K562 (cell line): ENCODE data around the gene KIAA0040. TPM values are rescaled to one million over a fixed set of nuclear protein-coding genes. Genes with fewer than 3 reads are reported as not detected.
A peak's percentile ranks its signal among the peaks of the same experiment; 100 is the strongest.

Experiments used
- ATAC-seq: fragments of 200-7000 bp; cut with Tn5 transposase; 3 replicates; pipeline ENCODE4 v1.9.1; 2020; ENCODE audit warnings: moderate library complexity
- BruUV-seq: library from RNA; stranded (reverse); fragments of 400-500 nt; replicated peaks from 2 replicates; lab custom pipeline; 2021; lab: Mats Ljungman, UMichigan
- CTCF ChIA-PET: fragments of 300-600 bp; formaldehyde crosslinking; extraction: SDS; loops from one replicate; lab custom pipeline; 2021; ENCODE audit warnings: low intra/inter-chr PET ratio; lab: Yijun Ruan, JAX
- POLR2A ChIA-PET: fragments of 300-600, 350-650 bp; sonication (Branson Sonifier 250); formaldehyde crosslinking; extraction: SDS; loops from one replicate; lab custom pipeline; 2021; ENCODE audit warnings: antibody characterized with exemption, inconsistent platforms; lab: Yijun Ruan, JAX
- DNase-seq, 4 experiments: peaks; one replicate each; pipeline versions ENCODE4 v3.0.0 to v3.0.0-alpha.2; 2011 to 2018; ENCODE audit warnings: low spot score in 3 of 4, mixed read lengths in 3 of 4; ENCODE audit errors: extremely low read depth in 1 of 4
- FAIRE-seq: peaks from 2 replicates; lab custom pipeline; 2011; peaks lifted over from hg19 to GRCh38; lab: Jason Lieb, UNC
- H2AFZ ChIP-seq: 2 replicates; pipeline ENCODE4 v1.6.0; 2011; ENCODE audit warnings: low read depth, low read length, control low read depth, inconsistent platforms
- H3K27ac ChIP-seq: fragments of 200-600 bp; 3 replicates; pipeline ENCODE4 v1.8.0; 2011; ENCODE audit warnings: low read depth, mild to moderate bottlenecking, control low read depth, inconsistent platforms, low read length, moderate library complexity, mixed read lengths; ENCODE audit errors: extremely low read depth
- H3K27me3 ChIP-seq, 2 experiments: fragments of 300-600 bp in 1 of 2; 2 replicates in 1 of 2; 3 replicates in 1 of 2; pipeline versions ENCODE4 v1.6.0 to v1.8.0; 2011; ENCODE audit warnings: inconsistent platforms in 2 of 2, low read length in 2 of 2, mild to moderate bottlenecking in 1 of 2, mixed read lengths in 1 of 2, moderate library complexity in 1 of 2; ENCODE audit not compliant: control insufficient read depth in 2 of 2, insufficient read depth in 2 of 2
- H3K36me3 ChIP-seq: fragments of 300-600 bp; 3 replicates; pipeline ENCODE4 v1.8.0; 2011; ENCODE audit warnings: mild to moderate bottlenecking, low read length, inconsistent platforms; ENCODE audit not compliant: control insufficient read depth, insufficient read depth
- H3K4me1 ChIP-seq, 2 experiments: fragments of 200-600 bp in 1 of 2; replicated peaks in 1 of 2; 2 replicates in 1 of 2; 3 replicates in 1 of 2; pipeline versions ENCODE4 v1.5.1 to v1.8.0; 2011; ENCODE audit warnings: inconsistent platforms in 2 of 2, low read length in 2 of 2, mild to moderate bottlenecking in 1 of 2, mixed read lengths in 1 of 2, moderate library complexity in 1 of 2; ENCODE audit not compliant: control insufficient read depth in 2 of 2, insufficient read depth in 2 of 2
- H3K4me2 ChIP-seq: 2 replicates; pipeline ENCODE4 v1.6.1; 2011; ENCODE audit warnings: low read length, control low read depth, inconsistent platforms, mixed read lengths; ENCODE audit not compliant: insufficient read depth
- H3K4me3 ChIP-seq: fragments of 200-600 bp; sonication (generic), shearing (Covaris generic); 2 replicates; pipeline ENCODE4 v1.5.1; 2016; ENCODE audit warnings: control low read depth, inconsistent platforms
- H3K79me2 ChIP-seq: fragments of 200-600 bp; 3 replicates; pipeline ENCODE4 v1.8.0; 2011; ENCODE audit warnings: low read length, inconsistent platforms; ENCODE audit not compliant: control insufficient read depth, insufficient read depth
- H3K9ac ChIP-seq, 2 experiments: 2 replicates each; pipeline versions ENCODE4 v1.6.0 to v1.6.1; 2011; ENCODE audit warnings: low read depth in 2 of 2, low read length in 2 of 2, control low read depth in 1 of 2, inconsistent platforms in 1 of 2, mild to moderate bottlenecking in 1 of 2, mixed read lengths in 1 of 2; ENCODE audit not compliant: insufficient read depth in 1 of 2
- H3K9me1 ChIP-seq: one replicate; pipeline ENCODE4 v1.6.0; 2011; ENCODE audit warnings: inconsistent platforms, mild to moderate bottlenecking, low read length, moderate library complexity; ENCODE audit not compliant: control insufficient read depth, insufficient read depth
- H3K9me3 ChIP-seq: replicated peaks from 2 replicates; pipeline ENCODE4 v1.5.1; 2011; ENCODE audit warnings: low read depth, low read length, inconsistent platforms; ENCODE audit not compliant: control insufficient read depth, insufficient read depth
- H4K20me1 ChIP-seq: replicated peaks from 2 replicates; pipeline ENCODE4 v1.6.1; 2011; ENCODE audit warnings: low read length, inconsistent platforms, mixed read lengths; ENCODE audit not compliant: control insufficient read depth, insufficient read depth
- HDGF ChIP-seq: fragments of 450-650 bp; IDR thresholded peaks from 2 replicates; pipeline ENCODE4 v1.6.1; 2016
- HEY1 ChIP-seq: fragments of 250-450 bp; sonication (Bioruptor Pico); IDR thresholded peaks from 2 replicates; pipeline ENCODE4 v1.5.0; 2020; ENCODE audit warnings: mild to moderate bottlenecking, moderate library complexity, borderline replicate concordance
- HINFP ChIP-seq: fragments of 450-650 bp; conservative IDR thresholded peaks from 2 replicates; pipeline ENCODE4 v1.6.1; 2016; ENCODE audit warnings: missing genetic modification characterization, low read depth, mild to moderate bottlenecking, control low read depth, missing compliant biosample characterization
- KDM4B ChIP-seq, 2 experiments: fragments of 450-650 bp in 1 of 2; sonication (generic) in 1 of 2; IDR thresholded peaks; 2 replicates each; pipeline ENCODE4 v1.6.1; 2016 to 2017; ENCODE audit warnings: borderline replicate concordance in 2 of 2, antibody characterized with exemption in 1 of 2, low read depth in 1 of 2, mild to moderate bottlenecking in 1 of 2
- ZNF197 ChIP-seq: fragments of 200-800 bp; sonication (Bioruptor generic); IDR thresholded peaks from 2 replicates; pipeline ENCODE4 v1.6.1; 2016; ENCODE audit warnings: low read depth, missing genetic modification characterization, missing compliant biosample characterization
- WGBS: fragments of 100-300 bp; shearing (Covaris generic); methylation state at CpG from one replicate; pipeline ENCODE4 v1.1.6; 2016; ENCODE audit warnings: low coverage, mixed read lengths; ENCODE audit not compliant: insufficient coverage; ENCODE audit errors: missing lambda C conversion rate; 5-methylcytosine and 5-hydroxymethylcytosine counted together
- in situ Hi-C: fragments of 300-500 bp; cut with MboI; formaldehyde crosslinking; loops from 4 replicates; pipeline ENCODE4 v1.15.0; 2018; ENCODE audit warnings: inconsistent platforms, mixed read lengths
- intact Hi-C: fragments of 100-400 bp; cut with micrococcal nuclease; formaldehyde crosslinking; loops from 2 replicates; pipeline ENCODE4 v1.14.2; 2022
- polyA plus RNA-seq, 8 experiments: library from polyadenylated mRNA; depleted of rRNA in 4 of 8; stranded (reverse) in 5 of 8; unstranded in 3 of 8; fragments of >200 nt; fragmentation: Nextera tagmentation in 2 of 8; fragmentation: Illumina TruSeq in 1 of 8; extraction: Ambion mirVana in 2 of 8; extraction: Trizol in 1 of 8; gene quantifications; 2 replicates each; pipeline versions ENCODE4 v1.2.1 to v1.2.3, GENCODE V29; 2011 to 2014; ENCODE audit warnings: inconsistent platforms in 1 of 8, missing spikeins in 1 of 8
- total RNA-seq, 7 experiments: library from RNA; depleted of rRNA in 6 of 7; stranded (reverse); fragments of >200 nt in 6 of 7; fragmentation: Illumina TruSeq in 2 of 7; extraction: Trizol in 2 of 7; gene quantifications; 2 replicates each; pipeline versions ENCODE4 v1.2.1 to v1.2.3, GENCODE V29; 2011 to 2021; ENCODE audit warnings: low replicate concordance in 1 of 7
- TF ChIP-seq, protein P1 (sequence below): sonication (generic); formaldehyde crosslinking; IDR thresholded peaks from 2 replicates; pipeline ENCODE4 v1.8.0; 2023; ENCODE audit warnings: missing genetic modification reagents, mild to moderate bottlenecking, borderline replicate concordance
- TF ChIP-seq, protein P2 (sequence below): fragments of 250-450 bp; sonication (Bioruptor Pico); IDR thresholded peaks from 2 replicates; pipeline ENCODE4 v1.6.1; 2021; ENCODE audit warnings: mild to moderate bottlenecking

Gene KIAA0040
- total and polyA plus RNA-seq, 9 of the 15 experiments (the other 6 are each of a cell fraction or from before 2014, with no cell fraction given): 3.4 to 13.6 (median 7.1) TPM

GRCh38 chr1:175145899-175146528 is 46.6 kb downstream of the KIAA0040 start:
- TF ChIP-seq, protein P1, sequence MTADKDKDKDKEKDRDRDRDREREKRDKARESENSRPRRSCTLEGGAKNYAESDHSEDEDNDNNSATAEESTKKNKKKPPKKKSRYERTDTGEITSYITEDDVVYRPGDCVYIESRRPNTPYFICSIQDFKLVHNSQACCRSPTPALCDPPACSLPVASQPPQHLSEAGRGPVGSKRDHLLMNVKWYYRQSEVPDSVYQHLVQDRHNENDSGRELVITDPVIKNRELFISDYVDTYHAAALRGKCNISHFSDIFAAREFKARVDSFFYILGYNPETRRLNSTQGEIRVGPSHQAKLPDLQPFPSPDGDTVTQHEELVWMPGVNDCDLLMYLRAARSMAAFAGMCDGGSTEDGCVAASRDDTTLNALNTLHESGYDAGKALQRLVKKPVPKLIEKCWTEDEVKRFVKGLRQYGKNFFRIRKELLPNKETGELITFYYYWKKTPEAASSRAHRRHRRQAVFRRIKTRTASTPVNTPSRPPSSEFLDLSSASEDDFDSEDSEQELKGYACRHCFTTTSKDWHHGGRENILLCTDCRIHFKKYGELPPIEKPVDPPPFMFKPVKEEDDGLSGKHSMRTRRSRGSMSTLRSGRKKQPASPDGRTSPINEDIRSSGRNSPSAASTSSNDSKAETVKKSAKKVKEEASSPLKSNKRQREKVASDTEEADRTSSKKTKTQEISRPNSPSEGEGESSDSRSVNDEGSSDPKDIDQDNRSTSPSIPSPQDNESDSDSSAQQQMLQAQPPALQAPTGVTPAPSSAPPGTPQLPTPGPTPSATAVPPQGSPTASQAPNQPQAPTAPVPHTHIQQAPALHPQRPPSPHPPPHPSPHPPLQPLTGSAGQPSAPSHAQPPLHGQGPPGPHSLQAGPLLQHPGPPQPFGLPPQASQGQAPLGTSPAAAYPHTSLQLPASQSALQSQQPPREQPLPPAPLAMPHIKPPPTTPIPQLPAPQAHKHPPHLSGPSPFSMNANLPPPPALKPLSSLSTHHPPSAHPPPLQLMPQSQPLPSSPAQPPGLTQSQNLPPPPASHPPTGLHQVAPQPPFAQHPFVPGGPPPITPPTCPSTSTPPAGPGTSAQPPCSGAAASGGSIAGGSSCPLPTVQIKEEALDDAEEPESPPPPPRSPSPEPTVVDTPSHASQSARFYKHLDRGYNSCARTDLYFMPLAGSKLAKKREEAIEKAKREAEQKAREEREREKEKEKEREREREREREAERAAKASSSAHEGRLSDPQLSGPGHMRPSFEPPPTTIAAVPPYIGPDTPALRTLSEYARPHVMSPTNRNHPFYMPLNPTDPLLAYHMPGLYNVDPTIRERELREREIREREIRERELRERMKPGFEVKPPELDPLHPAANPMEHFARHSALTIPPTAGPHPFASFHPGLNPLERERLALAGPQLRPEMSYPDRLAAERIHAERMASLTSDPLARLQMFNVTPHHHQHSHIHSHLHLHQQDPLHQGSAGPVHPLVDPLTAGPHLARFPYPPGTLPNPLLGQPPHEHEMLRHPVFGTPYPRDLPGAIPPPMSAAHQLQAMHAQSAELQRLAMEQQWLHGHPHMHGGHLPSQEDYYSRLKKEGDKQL (CRISPR knock-in tag): no peak
- TF ChIP-seq ZNF197 (CRISPR knock-in tag) (no peak), HEY1 (CRISPR knock-in tag) (no peak), HDGF (no peak), HINFP (tag) (no peak), KDM4B (IDR thresholded peaks at IDR 0.05; ENCODE audit: borderline replicate concordance in 2 of 2, low read depth in 1 of 2) (no peak)
- TF ChIP-seq, protein P2, sequence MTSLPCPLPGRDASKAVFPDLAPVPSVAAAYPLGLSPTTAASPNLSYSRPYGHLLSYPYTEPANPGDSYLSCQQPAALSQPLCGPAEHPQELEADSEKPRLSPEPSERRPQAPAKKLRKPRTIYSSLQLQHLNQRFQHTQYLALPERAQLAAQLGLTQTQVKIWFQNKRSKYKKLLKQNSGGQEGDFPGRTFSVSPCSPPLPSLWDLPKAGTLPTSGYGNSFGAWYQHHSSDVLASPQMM: no peak
- WGBS: under 1% methylated on average over 7 of the region's 7 CpGs
- CTCF ChIA-PET: interaction anchor here (1.3 to 2.4 kb wide), 2 partner anchors 171 to 173 kb away, joined by 8 to 9 read pairs; no protein-coding TSS in a partner anchor
- ATAC-seq (no peak), FAIRE-seq (peak; percentile 44), DNase-seq (no peak)
- no peak overlapping the region; the same call in 1 of the 2 replicates for H3K4me2 ChIP-seq
- H3K36me3 ChIP-seq: no peaks in the 10 kb centered on the region
- H4K20me1 ChIP-seq: no peaks in the 10 kb centered on the region
- peaks cover 0 to 5% of the 10 kb centered on the region in 2 experiments; a peak in 1 of 5 replicates for H3K4me1 ChIP-seq
- no peaks in the 10 kb centered on the region for H3K79me2 ChIP-seq
- H3K9me1 ChIP-seq: no peaks in the 10 kb centered on the region
- H3K4me3 ChIP-seq: no peak overlapping the region
- BruUV-seq: no TSS peak
- POLR2A ChIA-PET: interaction anchor here (0.6 to 1.9 kb wide), 7 partner anchors 9 to 172 kb away, joined by 3 to 6 read pairs (median 3); partner anchors contain the start of gene MRPS14
- no peaks in the 10 kb centered on the region for H3K9me3 ChIP-seq
- H3K27me3 ChIP-seq: peaks cover 13 to 53% of the 10 kb centered on the region in 2 experiments
- no peak overlapping the region for H3K9ac ChIP-seq
- intact Hi-C loops: loop anchor here (1.0 kb wide), 1 partner anchor 117 kb away; no protein-coding TSS in a partner anchor
- no peak overlapping the region for H2AFZ ChIP-seq
- H3K27ac ChIP-seq: no peak overlapping the region
- in situ Hi-C loops: loop anchor here (5.0 kb wide), 1 partner anchor 176 kb away; no protein-coding TSS in a partner anchor
